A549 (cell line): ENCODE data around the gene POC1A. TPM values are rescaled to one million over a fixed set of nuclear protein-coding genes. Genes with fewer than 3 reads are reported as not detected.
"Not testable (repeated sequence)": the region's sequence is repeated elsewhere in the genome, so short reads cannot be mapped to it uniquely, and the experiment has no call there.

Source experiments
- ATAC-seq, 2 experiments: fragments of 200-7000 bp in 1 of 2; fragments of >200 bp in 1 of 2; cut with Nextera tagmentation in 1 of 2; cut with Tn5 transposase in 1 of 2; 3 replicates each; pipeline versions ENCODE4 v1.8.0 to v1.9.1; 2018 to 2020; ENCODE audit warnings: mild to moderate bottlenecking in 1 of 2, moderate library complexity in 1 of 2
- CTCF ChIA-PET: fragments of 300-600 bp; sonication (Branson Sonifier 250); formaldehyde crosslinking; extraction: SDS; loops from one replicate; lab custom pipeline; 2021; ENCODE audit warnings: antibody characterized with exemption, inconsistent platforms; lab: Yijun Ruan, JAX
- POLR2A ChIA-PET: fragments of 350-600 bp; formaldehyde crosslinking; extraction: SDS; loops from one replicate; lab custom pipeline; 2021; ENCODE audit warnings: antibody characterized with exemption, inconsistent platforms; lab: Yijun Ruan, JAX
- DNase-seq, 2 experiments: peaks; one replicate each; pipeline versions ENCODE4 v3.0.0 to v3.0.0-alpha.2; 2011 to 2016; ENCODE audit warnings: low read depth in 1 of 2, low spot score in 1 of 2
- FAIRE-seq: peaks from 2 replicates; lab custom pipeline; 2011; peaks lifted over from hg19 to GRCh38; lab: Jason Lieb, UNC
- H3K27ac ChIP-seq, 2 experiments: fragments of >200 bp; sonication (Bioruptor Twin); formaldehyde crosslinking; 3 replicates each; pipeline ENCODE4 v1.5.1; 2016 to 2017
- H3K4me1 ChIP-seq: fragments of >200 bp; sonication (Bioruptor Twin); formaldehyde crosslinking; 3 replicates; pipeline ENCODE4 v1.6.1; 2016
- H3K4me2 ChIP-seq: fragments of >200 bp; sonication (Bioruptor Twin); formaldehyde crosslinking; 3 replicates; pipeline ENCODE4 v1.6.1; 2016
- H3K4me3 ChIP-seq: fragments of >200 bp; sonication (Bioruptor Twin); formaldehyde crosslinking; 3 replicates; pipeline ENCODE4 v1.5.1; 2016
- H3K9me3 ChIP-seq: fragments of >200 bp; sonication (Bioruptor Twin); formaldehyde crosslinking; 3 replicates; pipeline ENCODE4 v1.6.1; 2016
- CBX8 ChIP-seq: fragments of 200-600 bp; sonication (generic); IDR thresholded peaks from 2 replicates; pipeline ENCODE4 v1.6.1; 2016
- CHD4 ChIP-seq: fragments of 200-600 bp; sonication (generic); IDR thresholded peaks from 2 replicates; pipeline ENCODE4 v1.6.1; 2016; ENCODE audit warnings: antibody characterized with exemption, mild to moderate bottlenecking, borderline replicate concordance
- EHMT2 ChIP-seq: fragments of 200-600 bp; sonication (generic); IDR thresholded peaks from 2 replicates; pipeline ENCODE4 v1.6.1; 2016; ENCODE audit warnings: antibody characterized with exemption, low read depth, mild to moderate bottlenecking, moderate library complexity
- ESRRA ChIP-seq: fragments of 150-350 bp; IDR thresholded peaks from 2 replicates; pipeline ENCODE4 v1.6.1; 2014; ENCODE audit warnings: mild to moderate bottlenecking, low read length, borderline replicate concordance
- HDAC2 ChIP-seq: fragments of 200-600 bp; sonication (generic); IDR thresholded peaks from 2 replicates; pipeline ENCODE4 v1.6.1; 2016
- HEYL ChIP-seq: fragments of 250-450 bp; sonication (Bioruptor Pico); IDR thresholded peaks from 2 replicates; pipeline ENCODE4 v1.8.0; 2021; ENCODE audit warnings: mild to moderate bottlenecking, moderate library complexity
- HOXB13 ChIP-seq: fragments of 250-450 bp; sonication (Bioruptor Pico); IDR thresholded peaks from 2 replicates; pipeline ENCODE4 v1.5.0; 2020; ENCODE audit warnings: low read depth, mild to moderate bottlenecking, moderate library complexity
- JUN ChIP-seq, 2 experiments: fragments of >200 bp; sonication (Bioruptor Twin); formaldehyde crosslinking; IDR thresholded peaks; 2 replicates in 1 of 2; 3 replicates in 1 of 2; pipeline ENCODE4 v1.6.1; 2016 to 2017
- KDM1A ChIP-seq: fragments of 200-600 bp; sonication (generic); IDR thresholded peaks from 2 replicates; pipeline ENCODE4 v1.6.1; 2016; ENCODE audit warnings: low read depth, mild to moderate bottlenecking
- KDM5A ChIP-seq: fragments of 200-600 bp; sonication (generic); IDR thresholded peaks from 2 replicates; pipeline ENCODE4 v1.6.1; 2016; ENCODE audit warnings: antibody characterized with exemption, mild to moderate bottlenecking
- MAZ ChIP-seq: fragments of 150-350 bp; IDR thresholded peaks from 2 replicates; pipeline ENCODE4 v1.6.1; 2014; ENCODE audit warnings: antibody characterized with exemption, low read depth, low read length, borderline replicate concordance
- MYC ChIP-seq: IDR thresholded peaks from 2 replicates; pipeline ENCODE4 v1.6.1; 2012; ENCODE audit warnings: mild to moderate bottlenecking, inconsistent platforms, low read length, improper control_type of control experiment, borderline replicate concordance
- NFE2L2 ChIP-seq: fragments of 150-350 bp; conservative IDR thresholded peaks from 2 replicates; pipeline ENCODE4 v1.6.1; 2014; ENCODE audit warnings: low read length
- NPAS2 ChIP-seq: fragments of 250-450 bp; sonication (Bioruptor Pico); IDR thresholded peaks from 2 replicates; pipeline ENCODE4 v1.8.0; 2022; ENCODE audit warnings: mild to moderate bottlenecking, moderate library complexity, borderline replicate concordance
- POLR2AphosphoS2 ChIP-seq: conservative IDR thresholded peaks from 2 replicates; pipeline ENCODE4 v1.6.1; 2012; ENCODE audit warnings: low read length, improper control_type of control experiment, inconsistent platforms
- RNF2 ChIP-seq: fragments of 200-600 bp; sonication (generic); IDR thresholded peaks from 2 replicates; pipeline ENCODE4 v1.6.1; 2016; ENCODE audit warnings: low read depth, mild to moderate bottlenecking, antibody characterized with exemption, moderate library complexity, borderline replicate concordance
- TP53 ChIP-seq: fragments of 250-450 bp; sonication (Bioruptor Pico); IDR thresholded peaks from 2 replicates; pipeline ENCODE4 v1.5.0; 2021; ENCODE audit warnings: mild to moderate bottlenecking, moderate library complexity
- ZSCAN20 ChIP-seq: fragments of 250-450 bp; sonication (Bioruptor Pico); IDR thresholded peaks from 2 replicates; pipeline ENCODE4 v1.8.0; 2022; ENCODE audit warnings: mild to moderate bottlenecking, moderate library complexity
- WGBS: methylation state at CpG from one replicate; pipeline ENCODE4 v1.1.6; 2017; ENCODE audit errors: missing lambda C conversion rate; 5-methylcytosine and 5-hydroxymethylcytosine counted together
- polyA plus RNA-seq, 4 experiments: library from polyadenylated mRNA; depleted of rRNA in 3 of 4; stranded (reverse); fragments of >200 nt; fragmentation: RNase III in 1 of 4; extraction: RNeasy Plus Mini Kit Qiagen cat#74134 plus additional on column Dnase treatment in 1 of 4; gene quantifications; 2 replicates in 3 of 4; 3 replicates in 1 of 4; pipeline ENCODE4 v1.2.3, GENCODE V29; 2011 to 2017
- TF ChIP-seq, protein P1 (sequence below): IDR thresholded peaks from 2 replicates; pipeline ENCODE4 v1.6.1; 2012
- TF ChIP-seq, protein P2 (sequence below): fragments of 250-450 bp; sonication (Bioruptor Pico); IDR thresholded peaks from 2 replicates; pipeline ENCODE4 v1.5.0; 2020; ENCODE audit warnings: low read depth, mild to moderate bottlenecking, moderate library complexity
- TF ChIP-seq, protein P3 (sequence below): fragments of 150-350 bp; IDR thresholded peaks from 2 replicates; pipeline ENCODE4 v1.6.1; 2014; ENCODE audit warnings: low read depth, mild to moderate bottlenecking, low read length
- TF ChIP-seq, protein P4 (sequence below): fragments of >200 bp; sonication (Bioruptor Twin); formaldehyde crosslinking; IDR thresholded peaks from 2 replicates; pipeline ENCODE4 v1.6.1; 2016

Gene POC1A
- polyA plus RNA-seq, 2 of the 4 experiments (the other 2 are of a cell fraction), result 9.4 to 14.1 TPM

DNA sequence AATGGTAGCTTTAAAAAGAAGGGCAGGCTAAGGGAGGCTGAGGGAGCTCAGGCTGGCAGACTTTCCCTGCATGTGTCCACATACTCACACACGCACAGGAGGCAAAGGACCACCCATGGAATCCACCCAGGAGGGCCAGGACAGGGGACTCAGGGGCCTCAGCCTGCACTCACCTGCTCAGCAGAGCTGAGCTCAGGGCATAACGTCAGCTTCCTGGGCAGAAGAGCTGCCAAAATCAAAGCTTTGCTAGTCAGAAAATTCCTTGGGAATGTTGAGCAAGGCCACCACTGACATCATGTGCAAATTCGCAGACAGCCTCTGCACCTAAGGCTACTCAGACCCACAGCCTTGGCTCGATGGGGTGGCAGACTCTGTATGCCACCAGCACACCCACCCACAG, 27.3 kb upstream of the POC1A start:
- Histone ChIP-seq H3K9me3 (no peaks in the 10 kb centered on the region), H3K4me1 (no peaks in the 10 kb centered on the region), H3K27ac (no peak overlapping the region), H3K4me3 (no peak overlapping the region), H3K4me2 (no peak overlapping the region)
- peak; percentile 25 to 34; a peak in 2 of 6 replicates for ATAC-seq
- ChIA-PET POLR2A (no interaction called here), CTCF (interaction anchor here (0.9 to 1.9 kb wide), 2 partner anchors 39 to 50 kb away, joined by 4 to 5 read pairs; no protein-coding TSS in a partner anchor)
- no peak for DNase-seq
- WGBS, result 42% methylated on average over 3 of the region's 4 CpGs
- no peak for FAIRE-seq
- TF ChIP-seq ESRRA, result no peak
- no peak for TF ChIP-seq KDM1A
- no peak for TF ChIP-seq KDM5A
- TF ChIP-seq NFE2L2, result no peak
- TF ChIP-seq MAZ, result no peak
- TF ChIP-seq RNF2, result no peak
- no peak for TF ChIP-seq TP53 (CRISPR knock-in tag)
- TF ChIP-seq ZSCAN20 (CRISPR knock-in tag), result no peak
- no peak for TF ChIP-seq MYC
- TF ChIP-seq, protein P1, sequence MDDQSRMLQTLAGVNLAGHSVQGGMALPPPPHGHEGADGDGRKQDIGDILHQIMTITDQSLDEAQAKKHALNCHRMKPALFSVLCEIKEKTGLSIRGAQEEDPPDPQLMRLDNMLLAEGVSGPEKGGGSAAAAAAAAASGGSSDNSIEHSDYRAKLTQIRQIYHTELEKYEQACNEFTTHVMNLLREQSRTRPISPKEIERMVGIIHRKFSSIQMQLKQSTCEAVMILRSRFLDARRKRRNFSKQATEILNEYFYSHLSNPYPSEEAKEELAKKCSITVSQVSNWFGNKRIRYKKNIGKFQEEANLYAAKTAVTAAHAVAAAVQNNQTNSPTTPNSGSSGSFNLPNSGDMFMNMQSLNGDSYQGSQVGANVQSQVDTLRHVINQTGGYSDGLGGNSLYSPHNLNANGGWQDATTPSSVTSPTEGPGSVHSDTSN, result no peak
- TF ChIP-seq EHMT2, result no peak
- no peak for TF ChIP-seq HDAC2
- TF ChIP-seq, protein P2, sequence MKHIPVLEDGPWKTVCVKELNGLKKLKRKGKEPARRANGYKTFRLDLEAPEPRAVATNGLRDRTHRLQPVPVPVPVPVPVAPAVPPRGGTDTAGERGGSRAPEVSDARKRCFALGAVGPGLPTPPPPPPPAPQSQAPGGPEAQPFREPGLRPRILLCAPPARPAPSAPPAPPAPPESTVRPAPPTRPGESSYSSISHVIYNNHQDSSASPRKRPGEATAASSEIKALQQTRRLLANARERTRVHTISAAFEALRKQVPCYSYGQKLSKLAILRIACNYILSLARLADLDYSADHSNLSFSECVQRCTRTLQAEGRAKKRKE (CRISPR knock-in tag), result no peak
- TF ChIP-seq CHD4, result no peak
- no peak for TF ChIP-seq CBX8
- TF ChIP-seq NPAS2 (CRISPR knock-in tag), result no peak
- TF ChIP-seq, all 56 proteins: peak for 0

DNA sequence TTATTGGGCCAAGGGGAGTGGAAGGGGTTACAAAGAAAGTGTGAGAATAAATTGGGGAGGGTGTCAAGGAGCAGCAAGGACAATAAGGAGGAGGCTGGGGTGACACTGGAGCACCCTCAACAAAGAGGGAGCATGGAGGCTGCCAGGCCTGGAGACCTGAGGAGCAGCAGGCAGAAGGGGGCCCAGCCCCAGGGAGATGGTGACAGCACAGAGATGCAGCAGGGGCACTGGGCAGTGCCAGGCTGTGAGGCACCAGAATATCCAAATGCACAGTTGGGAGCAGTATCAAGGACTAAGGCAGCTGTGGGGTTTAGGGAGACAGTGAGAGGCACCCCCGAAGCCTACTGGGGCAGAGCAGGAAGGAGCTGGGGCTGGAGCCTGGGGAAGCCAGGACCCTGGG, 24.3 kb upstream of the POC1A start:
- DNase-seq, result no peak
- no peaks in the 10 kb centered on the region for H3K4me1 ChIP-seq
- CTCF ChIA-PET, result interaction anchor here (0.6 to 2.1 kb wide), 4 partner anchors 19 to 177 kb away, joined by 3 to 4 read pairs (median 3); no protein-coding TSS in a partner anchor
- no peak overlapping the region for H3K4me3 ChIP-seq
- no peak for ATAC-seq
- no peak for FAIRE-seq
- no peak overlapping the region for H3K4me2 ChIP-seq
- TF ChIP-seq JUN (IDR thresholded peaks at IDR 0.05) (no peak), MYC (no peak), KDM5A (no peak), EHMT2 (no peak), CHD4 (no peak), KDM1A (no peak), HOXB13 (no peak), HEYL (no peak), POLR2AphosphoS2 (no peak)
- TF ChIP-seq, protein P3, sequence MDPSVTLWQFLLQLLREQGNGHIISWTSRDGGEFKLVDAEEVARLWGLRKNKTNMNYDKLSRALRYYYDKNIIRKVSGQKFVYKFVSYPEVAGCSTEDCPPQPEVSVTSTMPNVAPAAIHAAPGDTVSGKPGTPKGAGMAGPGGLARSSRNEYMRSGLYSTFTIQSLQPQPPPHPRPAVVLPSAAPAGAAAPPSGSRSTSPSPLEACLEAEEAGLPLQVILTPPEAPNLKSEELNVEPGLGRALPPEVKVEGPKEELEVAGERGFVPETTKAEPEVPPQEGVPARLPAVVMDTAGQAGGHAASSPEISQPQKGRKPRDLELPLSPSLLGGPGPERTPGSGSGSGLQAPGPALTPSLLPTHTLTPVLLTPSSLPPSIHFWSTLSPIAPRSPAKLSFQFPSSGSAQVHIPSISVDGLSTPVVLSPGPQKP, result no peak
- TF ChIP-seq, protein P4, sequence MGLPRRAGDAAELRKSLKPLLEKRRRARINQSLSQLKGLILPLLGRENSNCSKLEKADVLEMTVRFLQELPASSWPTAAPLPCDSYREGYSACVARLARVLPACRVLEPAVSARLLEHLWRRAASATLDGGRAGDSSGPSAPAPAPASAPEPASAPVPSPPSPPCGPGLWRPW, result no peak
- POLR2A ChIA-PET, result no interaction called here
- 83% methylated on average over 1 of the region's 1 CpG for WGBS
- H3K9me3 ChIP-seq, result no peaks in the 10 kb centered on the region
- no peak overlapping the region for H3K27ac ChIP-seq

DNA sequence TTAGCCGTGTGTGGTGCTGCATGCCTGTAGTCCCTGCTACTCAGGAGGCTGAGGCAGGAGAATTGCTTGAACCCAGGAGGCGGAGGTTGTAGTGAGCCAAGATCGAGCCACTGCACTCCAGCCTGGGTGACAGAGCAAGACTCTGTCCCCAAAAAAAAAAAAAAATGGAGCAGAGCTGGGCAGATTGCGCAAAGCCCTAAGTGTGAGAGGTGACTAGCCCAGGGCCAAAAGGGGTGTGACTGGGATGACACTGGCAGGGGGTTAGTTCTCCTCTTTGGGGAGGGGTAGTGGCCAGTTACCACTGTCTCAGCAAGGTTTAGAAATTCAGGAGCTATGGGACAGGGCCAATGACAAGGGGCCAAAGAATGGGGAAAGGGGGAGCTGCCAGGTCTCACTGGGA, 23.9 kb upstream of the POC1A start:
- DNase-seq, H3K4me1 ChIP-seq, H3K4me2 ChIP-seq, H3K9me3 ChIP-seq, ATAC-seq, H3K4me3 ChIP-seq, FAIRE-seq, H3K27ac ChIP-seq, POLR2A ChIA-PET: not testable (repeated sequence)
- WGBS, result 78% methylated on average over 4 of the region's 4 CpGs
- CTCF ChIA-PET, result interaction anchor here (0.7 to 2.1 kb wide), 2 partner anchors 42 to 176 kb away, joined by 3 to 4 read pairs; no protein-coding TSS in a partner anchor
